GM18909 (cell line): ENCODE results near the gene HECTD2.
A peak's percentile ranks its signal among the peaks of the same experiment; 100 is the strongest.
"Not testable (repeated sequence)": the region's sequence is repeated elsewhere in the genome, so short reads cannot be mapped to it uniquely, and the experiment has no call there.

ENCODE experiments used
- ATAC-seq: cut with Tn5 transposase; IDR thresholded peaks from one replicate; pipeline ENCODE4 v1.9.1; 2021; ENCODE audit warnings: mild to moderate bottlenecking; ENCODE audit not compliant: unreplicated experiment, poor library complexity

Gene HECTD2

GRCh38 chr10:91409869-91410637, at the start of gene HECTD2:
TSS of gene HECTD2 (plus strand) at chr10:91410344. CDS start at chr10:91410439, 95 bp downstream.
- peak; percentile 90 for ATAC-seq

- ATAC-seq = no peak
Observed at GRCh38 chr10:91360461-91360860, 49.7 kb upstream of the HECTD2 start.

GRCh38 chr10:91365519-91365918, 44.6 kb upstream of the HECTD2 start:
- not testable (repeated sequence) for ATAC-seq

- no peak for ATAC-seq
Observed at GRCh38 chr10:91366704-91367103, 43.4 kb upstream of the HECTD2 start.

GRCh38 chr10:91367127-91367531, 43.0 kb upstream of the HECTD2 start:
- ATAC-seq = no peak

- no peak for ATAC-seq
Observed at GRCh38 chr10:91367558-91367957, 42.6 kb upstream of the HECTD2 start.

GRCh38 chr10:91369978-91370589, 40.1 kb upstream of the HECTD2 start:
- not testable (repeated sequence) for ATAC-seq

GRCh38 chr10:91374052-91374451, 36.1 kb upstream of the HECTD2 start:
- ATAC-seq = no peak

GRCh38 chr10:91378061-91378460, 32.1 kb upstream of the HECTD2 start:
- no peak for ATAC-seq

GRCh38 chr10:91380873-91381256, 29.3 kb upstream of the HECTD2 start:
- ATAC-seq = no peak

GRCh38 chr10:91381257-91381891, 28.8 kb upstream of the HECTD2 start:
- ATAC-seq = no peak

- ATAC-seq = no peak
Observed at GRCh38 chr10:91385306-91386085, 24.6 kb upstream of the HECTD2 start.

- ATAC-seq = peak; percentile 94
Observed at GRCh38 chr10:91389636-91390512, 20.3 kb upstream of the HECTD2 start.

GRCh38 chr10:91390513-91390825, 19.7 kb upstream of the HECTD2 start:
- ATAC-seq = not testable (repeated sequence)

- ATAC-seq = no peak
Observed at GRCh38 chr10:91391920-91392319, 18.2 kb upstream of the HECTD2 start.

- ATAC-seq = no peak
Observed at GRCh38 chr10:91406322-91406721, 3.8 kb upstream of the HECTD2 start.

GRCh38 chr10:91409069-91409868, 875 bp upstream of the HECTD2 start:
- peak; percentile 32 for ATAC-seq

- no peak for ATAC-seq
Observed at GRCh38 chr10:91410638-91411371, 661 bp downstream of the HECTD2 start.
